CD14-positive monocyte (primary cell): ENCODE results near the gene TEKTIP1. TPM values are rescaled to one million over a fixed set of nuclear protein-coding genes. Genes with fewer than 3 reads are reported as not detected.
A peak's percentile ranks its signal among the peaks of the same experiment; 100 is the strongest.
"Not testable (repeated sequence)": the region's sequence is repeated elsewhere in the genome, so short reads cannot be mapped to it uniquely, and the experiment has no call there.

ENCODE experiments used
- DNase-seq, 3 donors: peaks; one replicate each; pipeline ENCODE4 v3.0.0-alpha.2; 2011 to 2022
- H2AFZ ChIP-seq: 2 replicates; pipeline ENCODE4 v1.6.0; 2012; ENCODE audit warnings: mild to moderate bottlenecking, low read depth, low read length, inconsistent platforms; ENCODE audit not compliant: insufficient read depth, poor library complexity, severe bottlenecking
- H3K27ac ChIP-seq, 2 donors: 1 replicate in 1 of 2; 2 replicates in 1 of 2; pipeline ENCODE4 v1.5.1; 2012 to 2013; ENCODE audit warnings: low read length in 2 of 2, control low read depth in 1 of 2, inconsistent platforms in 1 of 2, low read depth in 1 of 2, mild to moderate bottlenecking in 1 of 2
- H3K27me3 ChIP-seq, 2 donors: one replicate each; pipeline versions ENCODE4 v1.6.0 to v1.6.1; 2011 to 2013; ENCODE audit warnings: low read length in 2 of 2; ENCODE audit not compliant: control insufficient read depth in 2 of 2, insufficient read depth in 2 of 2
- H3K36me3 ChIP-seq, 2 donors: replicated peaks in 1 of 2; 1 replicate in 1 of 2; 2 replicates in 1 of 2; pipeline versions ENCODE4 v1.5.1 to v1.6.1; 2012 to 2013; ENCODE audit warnings: low read length in 2 of 2, control low read depth in 1 of 2, inconsistent platforms in 1 of 2, mild to moderate bottlenecking in 1 of 2; ENCODE audit not compliant: insufficient read depth in 2 of 2, control insufficient read depth in 1 of 2
- H3K4me1 ChIP-seq, 2 donors: 1 replicate in 1 of 2; 2 replicates in 1 of 2; pipeline versions ENCODE4 v1.5.1 to v1.6.1; 2012 to 2013; ENCODE audit warnings: low read length in 2 of 2, control low read depth in 1 of 2, inconsistent platforms in 1 of 2, mild to moderate bottlenecking in 1 of 2, moderate library complexity in 1 of 2; ENCODE audit not compliant: insufficient read depth in 2 of 2, control insufficient read depth in 1 of 2
- H3K4me2 ChIP-seq: replicated peaks from 2 replicates; pipeline ENCODE3; 2012; ENCODE audit warnings: low read length, moderate library complexity, mild to moderate bottlenecking; ENCODE audit not compliant: poor library complexity, severe bottlenecking; ENCODE audit errors: extremely low read depth
- H3K4me3 ChIP-seq, 3 experiments: fragments of 200-600 bp in 1 of 3; sonication (generic) in 1 of 3; replicated peaks in 1 of 3; 1 replicate in 2 of 3; 2 replicates in 1 of 3; pipeline ENCODE4 v1.5.1; 2011 to 2013; ENCODE audit warnings: low read length in 3 of 3, mild to moderate bottlenecking in 3 of 3, control low read depth in 2 of 3, low read depth in 2 of 3, inconsistent platforms in 1 of 3, moderate library complexity in 1 of 3
- H3K79me2 ChIP-seq: 2 replicates; pipeline ENCODE4 v1.6.0; 2012; ENCODE audit warnings: mild to moderate bottlenecking, control low read depth, inconsistent platforms, low read length, moderate library complexity; ENCODE audit not compliant: insufficient read depth
- H3K9ac ChIP-seq: 2 replicates; pipeline ENCODE4 v1.6.0; 2017; ENCODE audit warnings: low read length, mild to moderate bottlenecking; ENCODE audit not compliant: insufficient read depth, poor library complexity, severe bottlenecking
- H3K9me3 ChIP-seq, 2 donors: replicated peaks in 1 of 2; 1 replicate in 1 of 2; 2 replicates in 1 of 2; pipeline versions ENCODE4 v1.5.1 to v1.6.1; 2012 to 2013; ENCODE audit warnings: low read length in 2 of 2, control low read depth in 1 of 2; ENCODE audit not compliant: control insufficient read depth in 1 of 2, insufficient read depth in 1 of 2
- H4K20me1 ChIP-seq: 2 replicates; pipeline ENCODE4 v1.6.0; 2012; ENCODE audit warnings: mild to moderate bottlenecking, low read length, control low read depth, moderate library complexity; ENCODE audit not compliant: insufficient read depth
- H3K27ac Mint-ChIP-seq, 7 donors: one replicate each; pipeline ENCODE4 v1.8.0; 2020; ENCODE audit warnings: mild to moderate bottlenecking in 7 of 7, mixed read lengths in 7 of 7, moderate library complexity in 6 of 7, inconsistent platforms in 2 of 7
- H3K27me3 Mint-ChIP-seq, 3 donors: one replicate each; pipeline ENCODE4 v1.8.0; 2021 to 2022; ENCODE audit warnings: low read depth in 3 of 3, mild to moderate bottlenecking in 3 of 3, mixed read lengths in 3 of 3, moderate library complexity in 3 of 3, inconsistent platforms in 1 of 3
- H3K36me3 Mint-ChIP-seq, 2 donors: one replicate each; pipeline ENCODE4 v1.8.0; 2020; ENCODE audit warnings: mixed read lengths in 2 of 2, inconsistent platforms in 1 of 2, mild to moderate bottlenecking in 1 of 2
- H3K4me1 Mint-ChIP-seq: one replicate; pipeline ENCODE4 v1.8.0; 2020; ENCODE audit warnings: mild to moderate bottlenecking, mixed read lengths
- H3K4me3 Mint-ChIP-seq, 2 donors: one replicate each; pipeline ENCODE4 v1.8.0; 2020; ENCODE audit warnings: mild to moderate bottlenecking in 2 of 2, mixed read lengths in 2 of 2, moderate library complexity in 1 of 2
- H3K9me3 Mint-ChIP-seq, 7 donors: one replicate each; pipeline ENCODE4 v1.8.0; 2020 to 2022; ENCODE audit warnings: mixed read lengths in 7 of 7, mild to moderate bottlenecking in 6 of 7, moderate library complexity in 6 of 7, inconsistent platforms in 2 of 7
- WGBS: methylation state at CpG from one replicate; pipeline ENCODE4 v1.1.5; 2013; ENCODE audit warnings: missing lambda C conversion rate; ENCODE audit not compliant: insufficient coverage; 5-methylcytosine and 5-hydroxymethylcytosine counted together
- intact Hi-C, 2 donors: fragments of 100-400 bp; cut with micrococcal nuclease; formaldehyde crosslinking; loops; one replicate each; pipeline versions ENCODE4 v1.15.0 to v1.15.1; 2023
- polyA plus RNA-seq, 3 donors: library from polyadenylated mRNA; depleted of rRNA in 1 of 3; unstranded in 2 of 3; stranded (reverse) in 1 of 3; fragments of 300-500 nt in 2 of 3; fragments of >200 nt in 1 of 3; fragmentation: Illumina TruSeq in 2 of 3; gene quantifications; 1 replicate in 2 of 3; 2 replicates in 1 of 3; pipeline ENCODE4 v1.2.3, GENCODE V29; 2012 to 2021
- TF ChIP-seq, protein P1 (sequence below): fragments of 200-600 bp; IDR thresholded peaks from one replicate; pipeline ENCODE4 v1.8.0; 2022; ENCODE audit warnings: antibody characterized with exemption, mild to moderate bottlenecking

Gene TEKTIP1
- polyA plus RNA-seq, 3 donors: 1.8 TPM; not detected in 2

DNA sequence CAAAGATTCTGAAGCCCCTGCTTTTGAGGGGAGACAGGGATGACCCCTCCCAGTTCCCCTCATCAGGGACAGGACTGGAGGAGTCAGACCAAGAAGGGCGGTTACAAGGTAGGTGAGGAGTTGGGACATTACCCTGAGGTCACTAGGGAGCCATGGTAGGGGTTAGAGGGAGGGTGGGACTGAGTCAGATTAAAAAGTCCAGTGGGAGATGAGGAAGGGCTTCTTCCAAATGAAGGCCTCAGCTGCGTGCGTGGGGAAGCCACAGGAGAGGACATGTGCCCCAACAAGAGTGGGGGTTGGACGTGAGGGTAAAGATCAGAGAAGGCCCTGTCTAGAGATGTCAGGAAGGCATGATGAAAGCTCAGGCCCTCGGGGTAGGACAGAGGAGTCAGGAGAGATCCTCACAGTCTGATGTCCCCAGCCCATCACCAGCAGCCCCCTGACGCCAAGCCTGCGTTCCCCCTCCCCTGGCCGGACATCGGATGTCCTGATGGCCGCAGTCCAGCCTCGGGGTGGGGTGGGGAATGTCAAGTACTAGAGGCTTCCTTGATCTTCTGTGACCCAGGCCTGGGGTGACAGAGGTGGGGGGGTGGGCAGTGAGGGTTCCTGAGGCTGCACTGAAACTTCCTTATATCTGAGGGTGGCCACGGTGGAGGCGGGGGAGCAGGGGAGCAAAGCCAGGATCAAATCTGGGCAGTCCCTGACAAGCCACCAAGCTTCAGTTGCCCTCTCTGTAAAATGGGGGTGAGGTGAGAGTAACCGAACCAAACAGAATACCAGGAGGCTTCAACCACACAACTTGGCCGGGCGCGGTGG, 24.9 kb downstream of the TEKTIP1 start:
- H3K36me3 Mint-ChIP-seq: no peaks in the 10 kb centered on the region
- peaks cover 0 to 2% (median 0%) of the 10 kb centered on the region in 7 donors for H3K9me3 Mint-ChIP-seq
- Histone ChIP-seq H3K27ac (no peak overlapping the region), H3K79me2 (no peaks in the 10 kb centered on the region), H3K27me3 (no peaks in the 10 kb centered on the region), H3K4me2 (no peak overlapping the region), H3K4me1 (peaks cover under 1 to 10% of the 10 kb centered on the region in 2 donors), H3K36me3 (no peaks in the 10 kb centered on the region), H3K9ac (no peak overlapping the region), H4K20me1 (no peaks in the 10 kb centered on the region), H2AFZ (no peak overlapping the region), H3K4me3 (no peak overlapping the region), H3K9me3 (no peaks in the 10 kb centered on the region)
- DNase-seq: peak in 1 of 3 donors; percentile 17
- no peak overlapping the region for H3K4me3 Mint-ChIP-seq
- WGBS: 67% methylated on average over 3 of the region's 17 CpGs
- H3K27me3 Mint-ChIP-seq: peaks cover 0 to 10% (median 5%) of the 10 kb centered on the region in 3 donors
- peaks cover 11% of the 10 kb centered on the region for H3K4me1 Mint-ChIP-seq
- TF ChIP-seq, protein P1, sequence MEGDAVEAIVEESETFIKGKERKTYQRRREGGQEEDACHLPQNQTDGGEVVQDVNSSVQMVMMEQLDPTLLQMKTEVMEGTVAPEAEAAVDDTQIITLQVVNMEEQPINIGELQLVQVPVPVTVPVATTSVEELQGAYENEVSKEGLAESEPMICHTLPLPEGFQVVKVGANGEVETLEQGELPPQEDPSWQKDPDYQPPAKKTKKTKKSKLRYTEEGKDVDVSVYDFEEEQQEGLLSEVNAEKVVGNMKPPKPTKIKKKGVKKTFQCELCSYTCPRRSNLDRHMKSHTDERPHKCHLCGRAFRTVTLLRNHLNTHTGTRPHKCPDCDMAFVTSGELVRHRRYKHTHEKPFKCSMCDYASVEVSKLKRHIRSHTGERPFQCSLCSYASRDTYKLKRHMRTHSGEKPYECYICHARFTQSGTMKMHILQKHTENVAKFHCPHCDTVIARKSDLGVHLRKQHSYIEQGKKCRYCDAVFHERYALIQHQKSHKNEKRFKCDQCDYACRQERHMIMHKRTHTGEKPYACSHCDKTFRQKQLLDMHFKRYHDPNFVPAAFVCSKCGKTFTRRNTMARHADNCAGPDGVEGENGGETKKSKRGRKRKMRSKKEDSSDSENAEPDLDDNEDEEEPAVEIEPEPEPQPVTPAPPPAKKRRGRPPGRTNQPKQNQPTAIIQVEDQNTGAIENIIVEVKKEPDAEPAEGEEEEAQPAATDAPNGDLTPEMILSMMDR: no peak
- H3K27ac Mint-ChIP-seq: no peak overlapping the region
- intact Hi-C loops: no loop called here

DNA sequence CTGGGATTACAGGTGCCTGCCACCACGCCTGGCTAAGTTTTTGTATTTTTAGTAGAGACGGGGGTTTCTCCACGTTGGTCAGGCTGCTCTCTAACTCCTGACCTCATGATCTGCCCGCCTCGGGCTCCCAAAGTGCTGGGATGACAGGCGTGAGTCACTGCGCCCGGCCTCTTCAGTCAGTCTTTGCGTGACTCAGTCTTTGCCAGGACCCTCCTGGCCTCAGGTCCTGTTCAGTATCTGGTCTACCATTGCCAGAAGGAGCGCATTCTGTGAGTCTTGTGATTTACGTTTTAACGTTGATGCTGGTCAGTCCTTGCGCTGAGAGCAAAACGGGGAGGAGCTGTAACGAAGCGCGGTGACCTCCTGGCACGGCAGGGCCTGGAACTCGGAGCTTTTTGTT, 26.2 kb downstream of the TEKTIP1 start:
- Histone ChIP-seq H3K4me2 (no peak overlapping the region), H3K36me3 (no peaks in the 10 kb centered on the region), H2AFZ (no peak overlapping the region), H4K20me1 (no peaks in the 10 kb centered on the region), H3K9me3 (no peaks in the 10 kb centered on the region), H3K79me2 (no peaks in the 10 kb centered on the region), H3K9ac (no peak overlapping the region), H3K27me3 (no peaks in the 10 kb centered on the region), H3K4me3 (no peak overlapping the region), H3K27ac (no peak overlapping the region), H3K4me1 (peaks cover 0 to 9% of the 10 kb centered on the region in 2 donors)
- no peak for DNase-seq
- TF ChIP-seq, protein P1: no peak
- Mint-ChIP-seq H3K4me1 (peaks cover 10% of the 10 kb centered on the region), H3K27ac (no peak overlapping the region), H3K4me3 (no peak overlapping the region), H3K27me3 (peaks cover 0 to 10% (median 5%) of the 10 kb centered on the region in 3 donors), H3K9me3 (peaks cover 0 to 2% (median 0%) of the 10 kb centered on the region in 7 donors), H3K36me3 (no peaks in the 10 kb centered on the region)
- intact Hi-C loops: no loop called here
- 93% methylated on average over 14 of the region's 19 CpGs for WGBS

DNA sequence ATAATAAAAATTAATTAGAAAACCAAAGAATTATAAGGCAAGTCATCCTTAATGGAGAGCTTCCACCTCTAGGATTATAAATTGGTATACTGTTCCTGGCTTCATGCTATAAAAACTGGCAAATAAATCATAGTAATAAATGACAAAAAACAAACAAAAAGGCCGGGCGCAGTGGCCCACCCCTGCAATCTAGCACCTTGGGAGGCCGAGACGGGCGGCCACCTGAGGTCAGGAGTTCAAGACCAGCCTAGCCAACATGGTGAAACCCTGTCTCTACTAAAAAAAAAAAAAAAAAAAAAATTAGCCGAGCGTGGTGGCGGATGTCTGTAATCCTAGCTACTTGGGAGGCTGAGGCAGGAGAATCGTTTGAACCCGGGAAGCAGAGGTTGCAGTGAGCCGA, 31.1 kb downstream of the TEKTIP1 start:
- not testable (repeated sequence) for H3K9me3 ChIP-seq, H3K27ac Mint-ChIP-seq, H3K36me3 ChIP-seq, H2AFZ ChIP-seq, H3K36me3 Mint-ChIP-seq, H3K27me3 Mint-ChIP-seq, H3K9me3 Mint-ChIP-seq, H3K27me3 ChIP-seq, H3K9ac ChIP-seq, H3K27ac ChIP-seq, H4K20me1 ChIP-seq, H3K4me3 ChIP-seq, H3K4me3 Mint-ChIP-seq, H3K4me2 ChIP-seq, DNase-seq, H3K79me2 ChIP-seq
- H3K4me1 ChIP-seq: peaks cover 22 to 28% of the 10 kb centered on the region in 2 donors
- H3K4me1 Mint-ChIP-seq: peaks cover 19% of the 10 kb centered on the region
- no CpG with 5 or more reads among the region's 11 CpGs for WGBS
- intact Hi-C loops: loop anchor here in 1 of 2 donors (5.0 kb wide), 1 partner anchor 63 kb away; the partner anchor contains the start of gene FZR1
